T-helper 22 cell (primary cell): ENCODE measurements around the gene CLCN6.
"Not testable (repeated sequence)": the region's sequence is repeated elsewhere in the genome, so short reads cannot be mapped to it uniquely, and the experiment has no call there.

Source experiments
- DNase-seq: peaks from one replicate; pipeline ENCODE4 v3.0.0-alpha.2; 2020; ENCODE audit warnings: low read depth

CLCN6 gene

DNA sequence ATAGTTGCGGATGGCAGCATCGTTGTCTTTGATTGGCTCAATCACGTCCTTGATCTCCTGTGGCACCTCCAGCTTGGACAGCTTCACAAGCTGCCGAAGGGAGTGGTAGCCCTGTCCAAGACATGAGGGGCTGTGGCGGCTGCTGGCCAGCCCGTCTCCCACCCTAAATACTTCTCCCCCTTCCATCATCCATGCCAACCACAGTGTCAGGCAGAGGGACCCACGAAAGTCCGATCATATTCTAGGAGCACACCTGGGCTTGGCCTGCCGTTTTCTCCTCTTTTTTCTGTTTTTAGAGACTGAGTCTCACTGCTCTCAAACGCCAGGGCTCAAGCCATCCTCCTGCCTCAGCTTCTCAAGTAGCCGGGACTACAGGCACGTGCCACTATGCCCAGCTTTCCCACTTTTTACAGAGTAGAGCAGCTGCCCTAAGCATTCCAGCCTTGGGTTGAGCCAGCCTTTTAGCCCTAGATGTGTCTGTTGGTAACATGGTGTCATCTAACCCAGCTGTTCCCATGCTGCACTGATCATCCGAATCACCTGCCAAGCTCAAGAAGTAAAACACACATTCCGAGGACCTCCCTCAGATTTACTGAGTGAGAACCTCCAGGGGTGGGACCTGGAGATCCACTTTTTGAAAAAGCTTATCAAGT is 10.6 kb upstream of the CLCN6 start:
- no peak for DNase-seq

DNA sequence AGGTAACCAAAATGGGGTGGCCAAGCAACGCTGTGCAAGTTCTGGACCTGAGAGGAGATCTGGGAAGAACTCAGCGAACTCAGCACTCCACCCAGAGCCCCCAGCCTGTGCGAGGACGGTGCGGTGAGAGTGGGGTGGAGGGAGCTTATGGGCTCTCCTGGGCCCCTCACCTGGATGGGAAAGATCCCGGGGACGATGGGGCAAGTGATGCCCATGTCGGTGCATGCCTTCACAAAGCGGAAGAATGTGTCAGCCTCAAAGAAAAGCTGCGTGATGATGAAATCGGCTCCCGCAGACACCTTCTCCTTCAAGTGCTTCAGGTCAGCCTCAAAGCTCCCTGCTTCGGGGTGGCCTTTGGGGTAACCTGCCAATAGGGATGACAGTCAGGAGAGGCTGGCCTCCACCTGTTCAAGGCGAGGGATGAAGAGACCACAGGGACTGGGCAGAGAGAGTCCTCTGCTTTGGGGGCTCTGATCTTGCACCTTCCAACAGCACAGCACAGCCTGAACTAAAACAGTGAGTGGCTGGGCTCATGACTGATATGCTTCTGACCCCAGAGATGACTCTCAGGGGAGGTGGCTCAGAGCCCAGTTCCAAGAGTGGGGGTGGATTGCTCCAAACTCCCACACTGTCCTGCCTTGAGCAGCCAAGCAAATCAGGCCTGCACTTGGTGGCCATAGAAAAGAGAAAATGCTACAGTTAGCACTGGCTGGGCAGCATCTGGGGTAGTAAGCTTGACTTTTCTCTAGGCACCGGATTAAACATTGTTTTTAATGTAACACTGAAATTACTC is 9.8 kb upstream of the CLCN6 start:
- no peak for DNase-seq

DNA sequence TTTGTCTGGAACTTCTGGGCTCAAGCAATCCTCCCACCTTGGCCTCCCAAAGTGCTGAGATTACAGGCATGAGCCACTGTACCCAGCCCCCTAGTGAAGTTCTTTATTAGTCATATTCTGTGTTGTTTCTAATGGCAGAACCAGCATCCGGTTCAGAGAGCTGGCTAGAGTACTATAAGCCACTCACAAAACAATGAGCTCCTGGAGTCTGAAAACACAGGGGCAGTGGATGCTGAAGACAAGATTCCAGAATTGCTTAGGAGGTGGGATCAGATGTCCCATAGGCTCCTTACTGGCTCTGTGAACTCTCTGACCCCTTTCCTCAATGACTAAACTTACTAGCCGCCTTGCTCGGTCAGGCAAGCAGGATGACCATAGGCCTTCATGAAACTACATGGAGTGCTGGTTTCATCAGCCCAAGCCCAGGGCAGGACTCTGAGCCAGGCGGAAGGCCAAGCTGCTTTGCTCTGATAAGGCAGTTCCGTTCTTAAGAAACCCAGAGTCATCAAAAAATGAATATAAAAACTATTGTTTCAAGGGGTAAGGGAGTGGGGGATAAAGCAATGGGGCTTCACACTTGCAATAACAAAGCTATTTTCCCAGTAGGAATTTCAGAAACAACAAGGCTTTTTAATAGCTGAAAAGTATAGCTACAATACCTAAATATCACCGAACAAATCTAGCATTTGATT is 8.3 kb upstream of the CLCN6 start:
- no peak for DNase-seq

DNA sequence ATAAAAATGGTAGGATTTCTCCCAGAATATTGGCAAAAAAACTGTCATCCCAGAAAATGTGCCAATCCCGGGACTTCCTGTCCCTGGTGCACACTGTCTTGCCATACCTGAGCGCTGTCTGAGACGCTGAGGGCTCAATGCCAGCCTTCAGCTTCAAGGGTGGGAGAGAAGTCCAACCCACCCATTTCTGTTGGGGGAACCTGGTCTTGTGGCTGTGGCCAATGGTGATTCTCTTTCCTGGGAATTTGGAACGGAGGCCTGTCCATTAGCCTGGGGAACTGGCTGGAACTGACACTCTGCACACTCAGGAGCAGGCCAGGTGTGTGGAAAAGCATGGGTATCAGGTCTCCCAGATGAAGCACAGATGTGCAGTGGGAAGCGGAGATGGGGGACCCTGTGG is 6.9 kb upstream of the CLCN6 start:
- no peak for DNase-seq

DNA sequence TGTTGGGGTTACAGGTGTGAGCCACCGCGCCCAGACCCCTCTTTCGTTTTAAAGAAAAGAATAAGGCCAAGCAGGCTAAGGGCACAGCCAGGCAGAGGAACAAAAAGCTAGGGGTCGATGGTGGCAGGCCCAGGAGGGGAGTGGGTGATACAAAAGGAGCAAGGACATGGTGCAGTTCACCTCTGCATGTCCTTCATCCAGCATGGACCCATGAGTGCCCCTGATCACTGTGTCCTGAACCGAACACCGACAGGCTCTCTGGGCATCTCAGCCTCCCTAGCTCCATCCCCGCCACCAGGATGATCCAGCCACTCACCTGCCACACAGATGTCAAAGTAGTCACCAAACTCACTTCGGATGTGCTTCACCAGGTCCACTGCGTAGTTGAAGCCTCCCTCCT is 6.1 kb upstream of the CLCN6 start:
- no peak for DNase-seq

DNA sequence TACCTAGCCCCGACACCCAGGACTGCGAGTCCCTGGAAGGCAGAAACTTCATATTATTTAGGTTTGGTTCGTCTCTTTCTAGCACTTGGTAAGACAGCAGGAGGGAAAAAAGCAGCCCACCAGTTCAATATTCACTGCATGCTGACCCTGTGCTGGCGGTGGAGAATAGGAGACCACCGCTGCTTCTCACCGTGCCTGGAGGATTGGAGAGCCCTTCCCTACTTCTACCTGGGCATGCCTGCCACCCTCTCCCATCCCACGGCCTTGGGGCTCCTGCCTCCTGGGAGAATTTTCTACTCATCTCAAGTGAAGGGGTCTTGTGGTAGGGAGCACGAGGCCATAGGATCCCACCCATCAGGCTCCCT is 5.6 kb upstream of the CLCN6 start:
- no peak for DNase-seq

DNA sequence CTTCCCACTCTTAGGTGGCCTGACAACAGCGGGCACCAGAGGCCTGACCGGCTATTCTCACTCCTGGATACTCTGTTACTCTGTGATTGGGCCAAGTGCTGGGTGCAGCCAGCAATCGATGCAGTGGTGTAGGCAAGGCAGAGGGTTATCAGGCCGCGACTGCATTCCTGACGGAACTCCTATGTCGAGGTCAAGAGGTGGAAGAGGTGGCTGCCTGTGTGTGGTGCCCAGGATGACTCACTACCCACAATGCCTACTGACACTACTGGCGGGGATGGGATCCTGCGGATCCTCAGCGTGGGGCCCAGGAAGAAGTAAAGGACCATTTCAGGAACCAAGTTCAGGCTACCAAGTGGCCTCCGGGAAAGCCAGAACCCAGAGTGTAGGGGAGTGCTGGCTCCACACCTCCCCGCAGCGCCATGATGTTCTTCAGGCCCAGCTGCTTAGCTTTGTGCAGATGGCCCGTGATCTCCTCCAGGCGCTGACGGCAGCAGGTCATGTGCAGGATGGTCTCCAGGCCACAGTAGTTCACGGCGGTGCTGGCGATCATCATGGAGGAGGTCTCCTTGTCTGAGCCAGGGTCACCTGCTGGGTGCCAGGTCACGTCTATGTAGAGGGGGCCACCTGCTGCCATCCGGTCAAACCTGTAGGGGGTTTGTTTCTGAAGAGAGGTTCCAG is 5.1 kb upstream of the CLCN6 start:
- no peak for DNase-seq

DNA sequence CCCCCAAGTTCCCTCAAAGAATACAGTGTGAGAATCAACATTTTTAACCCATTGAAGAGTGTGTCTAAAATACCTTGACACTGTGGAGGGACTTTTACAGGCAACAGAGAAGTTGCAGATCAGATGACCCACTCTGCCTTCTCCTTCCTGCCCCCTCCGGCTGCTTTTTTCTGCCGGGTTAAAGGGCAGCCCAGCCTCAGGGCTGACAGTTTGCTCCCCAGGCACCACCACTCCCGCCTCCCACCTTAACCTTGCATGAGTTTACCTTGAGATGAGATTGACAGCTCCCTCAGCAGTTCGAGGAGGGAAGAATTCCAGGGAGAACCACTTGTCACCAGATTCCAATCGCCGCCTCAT is 3.4 kb upstream of the CLCN6 start:
- no peak for DNase-seq

DNA sequence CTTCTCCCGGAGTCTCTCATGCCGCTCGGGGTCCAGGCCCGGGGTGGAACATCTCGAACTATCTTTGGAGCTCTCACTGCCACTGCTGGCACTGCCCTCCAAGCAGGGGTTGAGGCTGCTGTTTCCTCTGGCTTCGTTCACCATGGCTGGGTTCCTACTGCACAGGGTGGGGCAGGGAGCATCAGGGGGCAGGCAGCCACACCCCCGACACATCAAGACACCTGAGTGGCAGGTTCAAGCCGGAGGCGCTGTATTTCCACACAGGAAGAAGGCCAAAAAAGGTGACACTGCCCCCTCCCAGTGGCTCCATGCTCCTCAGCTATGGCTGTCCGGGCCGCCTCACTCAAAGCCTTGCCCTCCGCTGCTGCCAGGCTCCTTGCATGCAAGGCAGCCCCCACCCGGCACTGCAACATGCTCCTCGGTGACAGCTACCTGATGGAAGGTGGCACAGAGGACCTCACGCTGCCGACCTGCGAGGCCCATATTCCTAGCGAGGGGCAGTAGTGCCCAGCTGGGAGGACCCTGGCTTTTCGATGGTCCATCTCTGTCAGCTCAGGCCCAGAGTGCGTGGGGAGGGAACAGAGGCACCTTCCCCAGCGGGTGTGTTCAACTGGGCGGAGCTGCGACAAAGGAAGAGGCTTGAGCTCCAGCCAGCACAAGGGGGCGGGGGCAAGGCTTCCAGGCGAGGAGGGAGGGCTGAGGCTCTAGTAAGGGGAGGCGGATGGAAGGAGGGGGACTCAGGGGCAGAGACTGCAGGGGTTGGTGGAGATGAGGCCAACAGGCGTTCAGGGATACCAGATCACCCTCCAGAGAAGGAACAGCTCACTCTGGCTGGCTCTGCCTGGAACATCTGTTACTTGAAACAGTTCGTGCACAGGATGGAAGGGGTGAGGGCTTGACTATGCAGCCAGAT is 2.8 kb upstream of the CLCN6 start:
- DNase-seq, result peak; percentile 68

DNA sequence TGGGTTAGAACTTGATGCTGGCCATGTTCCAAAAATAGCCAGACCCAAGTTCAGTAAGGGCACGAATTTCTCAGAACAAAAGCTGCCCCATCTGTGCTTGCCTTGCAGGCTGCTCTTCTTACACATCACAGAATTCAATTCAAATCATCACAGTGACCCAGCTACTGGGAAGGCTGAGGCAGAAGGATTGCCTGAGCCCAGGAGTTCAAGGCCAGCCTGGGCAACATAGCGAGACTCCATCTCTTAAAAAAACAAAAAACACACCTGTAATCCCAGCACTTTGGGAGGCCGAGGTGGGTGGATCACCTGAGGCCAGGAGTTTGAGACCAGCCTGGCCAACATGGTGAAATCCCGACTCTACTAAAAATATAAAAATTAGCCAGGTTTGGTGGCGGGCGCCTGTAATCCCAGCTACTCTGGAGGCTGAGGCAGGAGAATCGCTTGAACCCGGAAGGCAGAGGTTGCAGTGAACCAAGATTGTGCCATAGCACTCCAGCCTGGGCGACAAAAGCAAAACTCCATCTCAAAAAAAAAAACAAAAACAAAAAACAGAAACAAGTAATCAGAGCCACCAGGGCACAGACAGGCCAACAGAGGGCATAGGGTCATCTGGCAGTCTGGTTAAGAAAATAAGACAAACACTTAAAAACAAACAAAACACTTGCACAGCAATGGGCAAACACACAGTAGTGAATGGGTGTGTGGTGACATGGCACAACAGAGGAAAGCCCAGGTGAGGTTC is 1.9 kb upstream of the CLCN6 start:
- not testable (repeated sequence) for DNase-seq

DNA sequence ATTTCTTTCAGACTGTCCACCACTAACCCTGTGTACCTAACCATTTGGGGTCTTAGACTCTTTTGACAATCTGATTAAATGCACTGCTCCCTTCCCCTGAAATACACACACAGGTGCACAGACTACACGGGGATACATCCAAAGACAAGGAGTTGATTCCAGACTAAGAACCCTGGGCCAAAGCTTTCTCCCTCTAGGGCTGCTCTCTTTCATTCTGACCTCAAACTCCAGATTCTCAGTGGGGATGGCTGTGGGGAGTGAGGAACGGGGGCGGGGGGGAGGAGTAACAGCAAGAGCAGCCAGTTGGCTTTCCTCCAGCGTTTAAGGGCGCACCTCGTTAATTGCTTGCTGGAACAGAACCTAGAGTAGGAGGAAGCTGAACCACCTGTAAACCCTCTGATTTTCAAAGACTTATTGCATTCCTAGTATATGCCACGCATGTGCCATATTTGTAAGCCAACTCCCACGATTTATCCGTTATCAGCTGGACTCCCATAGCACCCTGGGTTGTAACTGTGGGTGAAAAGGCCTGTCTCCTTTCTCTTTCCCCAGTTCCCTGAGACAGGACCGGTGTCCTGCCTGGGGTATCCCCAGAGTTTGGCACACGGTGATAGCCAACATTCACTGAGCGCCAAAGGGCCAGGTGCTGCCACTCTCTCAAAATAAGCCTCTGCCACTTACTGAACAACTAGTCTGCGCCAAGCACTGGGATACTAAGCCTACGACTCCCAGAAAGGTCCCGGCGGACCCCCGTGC is 1.1 kb upstream of the CLCN6 start:
- peak; percentile 11 for DNase-seq

DNA sequence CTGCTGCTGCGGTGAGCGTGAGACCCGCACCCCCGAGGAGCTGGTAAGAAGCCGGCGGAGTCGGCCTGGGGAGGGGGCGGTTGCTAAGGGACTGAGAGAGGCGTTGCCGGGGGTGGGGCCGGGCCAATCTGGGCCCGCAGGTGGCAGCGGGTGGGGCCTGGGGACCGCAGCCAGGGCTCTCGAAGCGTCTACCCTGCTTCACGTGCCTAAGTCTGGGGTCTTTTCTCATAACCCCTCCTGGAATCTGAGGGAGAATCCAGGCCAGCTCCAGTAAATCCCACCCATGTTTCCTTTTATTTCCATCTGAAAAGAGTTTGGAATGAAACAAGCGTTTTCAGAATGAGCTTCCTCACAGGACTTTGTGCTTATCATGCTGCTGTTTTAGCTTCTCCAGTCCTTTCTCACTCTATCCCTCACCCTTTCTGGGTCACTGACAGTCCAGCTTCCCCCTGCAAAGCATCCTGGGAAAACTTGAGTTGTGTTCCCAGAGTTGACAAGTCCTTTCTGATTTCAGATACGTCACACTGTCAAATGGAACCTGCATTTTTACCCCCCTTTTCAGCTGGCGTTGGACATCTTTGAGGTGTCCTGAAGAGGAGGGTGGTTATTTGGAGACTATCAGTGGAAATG is 431 bp downstream of the CLCN6 start:
- DNase-seq, result no peak

DNA sequence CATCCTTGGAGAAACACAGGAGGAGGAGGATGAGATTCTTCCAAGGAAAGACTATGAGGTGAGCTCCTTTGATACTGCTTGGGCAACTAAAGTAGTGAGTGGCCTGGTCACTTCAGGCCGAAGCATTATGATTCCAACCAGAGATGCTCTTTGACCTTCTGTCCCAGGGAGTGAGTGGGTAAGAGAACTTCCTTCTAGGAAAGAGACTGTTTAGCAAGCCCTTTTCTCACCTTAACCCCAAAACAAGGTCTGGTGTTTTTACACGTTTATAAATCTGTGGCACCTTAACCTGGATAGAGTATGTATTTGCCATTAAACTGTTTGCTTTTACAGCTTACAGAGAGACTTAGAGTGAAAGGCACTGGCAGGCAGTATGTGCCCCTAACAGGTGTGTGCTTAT is 1.1 kb downstream of the CLCN6 start:
- DNase-seq, result no peak

DNA sequence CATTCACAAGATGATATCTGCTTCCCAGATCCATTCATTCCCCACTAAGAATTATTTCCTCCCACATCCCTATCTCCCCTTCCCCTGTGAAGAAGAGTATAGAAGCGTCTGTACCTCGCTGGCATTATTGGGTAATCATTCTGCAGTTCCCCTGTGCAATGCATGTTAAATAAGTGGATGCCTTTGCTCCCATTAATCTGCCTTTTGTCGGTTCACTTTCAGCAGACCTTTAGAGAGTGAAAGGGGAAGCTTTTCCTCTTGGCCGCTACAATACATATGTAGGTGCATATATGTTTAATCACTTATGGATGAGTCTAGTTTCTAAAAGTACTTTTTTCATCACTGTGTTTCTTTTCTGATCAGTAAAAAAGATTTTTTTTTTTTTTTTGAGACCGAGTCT is 7.0 kb downstream of the CLCN6 start:
- DNase-seq, result no peak

DNA sequence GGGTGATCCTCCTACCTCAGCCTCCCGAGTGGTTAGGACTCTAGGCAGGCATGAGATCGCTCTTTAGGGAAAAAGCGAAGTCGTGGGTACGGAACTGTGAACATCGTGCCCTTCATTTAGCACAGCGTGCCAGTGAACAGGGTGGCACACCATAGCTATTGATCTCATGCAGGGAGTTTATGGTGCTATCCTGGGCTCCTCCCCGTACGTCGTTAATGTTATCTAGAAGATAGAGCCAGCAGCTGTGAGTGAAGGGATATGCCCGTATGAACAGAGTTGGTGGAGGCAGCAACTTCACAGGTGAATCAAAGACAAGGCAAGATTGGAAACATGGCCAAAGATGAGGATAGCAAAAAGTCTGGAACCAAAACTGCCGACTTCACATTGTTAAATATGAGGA is 11.2 kb downstream of the CLCN6 start:
- DNase-seq, result no peak

DNA sequence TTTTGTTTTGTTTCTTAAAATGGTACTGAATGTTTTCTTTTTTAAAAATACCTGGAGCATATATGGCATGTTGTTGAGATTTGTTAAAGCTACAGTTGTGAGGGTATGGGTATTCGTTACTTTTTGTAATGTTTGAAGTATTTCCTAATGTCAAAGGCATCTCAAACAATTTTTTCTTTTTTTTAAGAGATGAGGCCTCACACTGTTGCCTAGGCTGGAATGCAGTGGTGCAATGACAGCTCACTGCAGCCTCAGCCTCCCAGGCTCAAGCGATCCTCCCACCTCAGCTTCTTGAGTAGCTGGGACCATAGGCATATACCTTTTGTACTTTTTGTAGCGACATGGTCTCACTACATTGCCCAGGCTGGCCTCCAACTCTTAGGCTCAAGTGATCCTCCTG is 16.1 kb downstream of the CLCN6 start:
- no peak for DNase-seq

DNA sequence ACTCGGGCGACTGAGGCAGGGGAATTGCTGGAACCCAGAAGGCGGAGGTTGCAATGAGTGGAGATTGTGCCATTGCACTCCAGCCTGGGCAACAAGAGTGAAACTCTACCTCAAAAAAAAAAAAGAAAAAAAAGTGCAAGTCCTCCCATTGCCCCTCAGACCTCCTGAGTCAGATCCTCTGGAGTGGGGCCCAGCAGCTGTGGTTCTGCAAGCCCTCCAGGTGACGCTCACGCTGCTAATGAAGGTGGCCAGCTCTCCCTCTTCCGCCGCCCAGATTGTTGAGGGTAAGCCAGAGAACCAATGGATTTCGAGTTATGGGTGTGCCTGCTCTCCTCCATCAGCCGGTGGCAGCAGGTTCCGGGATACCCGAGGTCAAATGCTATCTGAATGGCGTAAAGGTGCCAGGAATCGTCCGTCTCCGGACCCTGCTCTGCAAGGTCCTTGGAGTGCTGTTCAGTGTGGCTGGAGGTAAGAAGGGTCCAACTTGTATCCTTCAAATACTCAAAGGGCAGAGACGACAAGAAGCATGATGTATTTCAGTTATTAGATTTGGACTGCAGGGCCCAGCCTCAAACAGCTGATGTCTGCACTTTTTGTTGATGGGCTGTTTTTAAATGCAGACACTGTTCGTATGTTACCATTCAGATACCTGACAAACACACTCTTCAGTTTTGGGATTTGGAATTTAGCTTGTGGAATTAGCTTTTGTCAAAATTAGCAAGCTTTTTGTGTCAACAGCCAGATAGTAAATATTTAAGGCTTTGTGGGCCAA is 17.6 kb downstream of the CLCN6 start:
- no peak for DNase-seq

DNA sequence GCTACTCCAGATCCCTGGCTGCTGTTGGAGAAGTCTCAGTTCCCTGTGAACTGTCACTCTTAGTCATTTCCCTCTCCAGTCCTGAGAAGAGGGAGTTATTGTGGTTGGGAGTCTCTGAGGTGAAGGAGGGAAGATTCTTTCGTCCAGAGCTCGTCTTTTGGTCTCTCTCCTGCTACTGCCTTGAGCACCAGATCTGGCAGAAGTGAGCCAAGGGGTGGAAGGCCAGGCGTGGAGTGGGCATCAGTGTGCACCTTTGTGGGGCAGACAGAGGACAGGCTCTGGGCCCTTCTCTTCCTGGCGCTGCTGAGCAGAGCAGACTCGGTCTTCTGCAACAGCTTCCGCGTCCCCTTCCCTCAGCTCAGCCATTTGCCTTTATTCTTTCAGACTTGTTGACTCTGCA is 19.1 kb downstream of the CLCN6 start:
- DNase-seq, result no peak

DNA sequence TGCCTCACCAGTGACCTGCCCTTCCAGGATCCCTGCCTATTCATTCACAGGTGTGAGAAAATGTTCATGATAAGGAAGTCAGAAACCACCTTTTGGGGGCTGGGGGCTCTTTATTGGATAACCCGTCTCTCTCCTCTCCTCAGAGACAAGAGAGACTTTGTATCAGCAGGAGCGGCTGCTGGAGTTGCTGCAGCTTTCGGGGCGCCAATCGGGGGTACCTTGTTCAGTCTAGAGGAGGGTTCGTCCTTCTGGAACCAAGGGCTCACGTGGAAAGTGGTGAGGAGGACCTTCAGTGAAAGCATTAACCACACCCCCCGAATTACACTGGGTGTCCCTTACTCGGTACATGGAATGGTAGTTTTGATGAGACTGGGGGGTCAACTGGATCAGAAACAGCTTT is 21.0 kb downstream of the CLCN6 start:
- DNase-seq, result no peak
